SK-N-SH treated with all-trans-retinoic acid at 6 μM for 48 hours (cell line): ENCODE results near the gene DMD.

ENCODE experiments used
- ATAC-seq: fragments of 200-7000 bp; cut with Tn5 transposase; 3 replicates; pipeline ENCODE4 v1.9.1; 2020; ENCODE audit warnings: mild to moderate bottlenecking, moderate library complexity
- BACH2 ChIP-seq: fragments of 250-450 bp; sonication (Bioruptor Pico); IDR thresholded peaks from 2 replicates; pipeline ENCODE4 v1.9.0; 2021; ENCODE audit warnings: mild to moderate bottlenecking, borderline replicate concordance
- CSDC2 ChIP-seq: fragments of 250-450 bp; sonication (Bioruptor Pico); IDR thresholded peaks from 2 replicates; pipeline ENCODE4 v1.5.0; 2020; ENCODE audit warnings: mild to moderate bottlenecking, moderate library complexity
- GLIS3 ChIP-seq: fragments of 250-450 bp; sonication (Bioruptor Pico); IDR thresholded peaks from 2 replicates; pipeline ENCODE4 v1.5.0; 2020; ENCODE audit warnings: mild to moderate bottlenecking, moderate library complexity
- ISL1 ChIP-seq: fragments of 250-450 bp; sonication (Bioruptor Pico); IDR thresholded peaks from 2 replicates; pipeline ENCODE4 v2.1.2; 2022; ENCODE audit warnings: mild to moderate bottlenecking, moderate library complexity
- OSR1 ChIP-seq: fragments of 250-450 bp; sonication (Bioruptor Pico); IDR thresholded peaks from 2 replicates; pipeline ENCODE4 v1.8.0; 2022; ENCODE audit warnings: moderate library complexity, mild to moderate bottlenecking, inconsistent platforms
- PPARA ChIP-seq: fragments of 250-450 bp; sonication (Bioruptor Pico); IDR thresholded peaks from 2 replicates; pipeline ENCODE4 v1.5.0; 2020; ENCODE audit warnings: mild to moderate bottlenecking, borderline replicate concordance
- RARB ChIP-seq: fragments of 250-450 bp; sonication (Bioruptor Pico); IDR thresholded peaks from 2 replicates; pipeline ENCODE4 v1.8.0; 2021; ENCODE audit warnings: mild to moderate bottlenecking, moderate library complexity
- SNAI2 ChIP-seq: fragments of 250-450 bp; sonication (Bioruptor Pico); IDR thresholded peaks from 2 replicates; pipeline ENCODE4 v1.5.0; 2020; ENCODE audit warnings: mild to moderate bottlenecking, moderate library complexity
- TCF4 ChIP-seq: fragments of 250-450 bp; sonication (Bioruptor Pico); IDR thresholded peaks from 2 replicates; pipeline ENCODE4 v1.8.0; 2021; ENCODE audit warnings: mild to moderate bottlenecking, moderate library complexity, borderline replicate concordance
- TOX ChIP-seq: fragments of 250-450 bp; sonication (Bioruptor Pico); IDR thresholded peaks from 2 replicates; pipeline ENCODE4 v1.8.0; 2021; ENCODE audit warnings: mild to moderate bottlenecking, moderate library complexity, borderline replicate concordance
- ZC3H10 ChIP-seq: fragments of 250-450 bp; sonication (Bioruptor Pico); IDR thresholded peaks from 2 replicates; pipeline ENCODE4 v1.5.1; 2021; ENCODE audit warnings: mild to moderate bottlenecking, moderate library complexity
- ZFP30 ChIP-seq: fragments of 450-650 bp; formaldehyde crosslinking; IDR thresholded peaks from 2 replicates; pipeline ENCODE4 v1.5.0; 2022; ENCODE audit warnings: mild to moderate bottlenecking, moderate library complexity
- ZNF565 ChIP-seq: fragments of 450-650 bp; formaldehyde crosslinking; conservative IDR thresholded peaks from 2 replicates; pipeline ENCODE4 v1.5.0; 2020; ENCODE audit warnings: low read depth, mild to moderate bottlenecking, moderate library complexity
- ZNF70 ChIP-seq: fragments of 450-650 bp; formaldehyde crosslinking; IDR thresholded peaks from 2 replicates; pipeline ENCODE4 v1.5.0; 2020; ENCODE audit warnings: mild to moderate bottlenecking, moderate library complexity
- ZNF8 ChIP-seq: fragments of 450-650 bp; formaldehyde crosslinking; IDR thresholded peaks from 2 replicates; pipeline ENCODE4 v1.5.0; 2020; ENCODE audit warnings: mild to moderate bottlenecking, moderate library complexity
- TF ChIP-seq, protein P1 (sequence below): fragments of 250-450 bp; sonication (Bioruptor Pico); IDR thresholded peaks from 2 replicates; pipeline ENCODE4 v1.5.1; 2021; ENCODE audit warnings: mild to moderate bottlenecking, moderate library complexity
- TF ChIP-seq, protein P2 (sequence below): fragments of 250-450 bp; sonication (Bioruptor Pico); IDR thresholded peaks from 2 replicates; pipeline ENCODE4 v1.8.0; 2020; ENCODE audit warnings: mild to moderate bottlenecking, moderate library complexity, borderline replicate concordance
- TF ChIP-seq, protein P3 (sequence below): fragments of 250-450 bp; sonication (Bioruptor Pico); IDR thresholded peaks from 2 replicates; pipeline ENCODE4 v1.5.0; 2020; ENCODE audit warnings: mild to moderate bottlenecking, moderate library complexity
- TF ChIP-seq, protein P4 (sequence below): fragments of 250-450 bp; sonication (Bioruptor Pico); IDR thresholded peaks from 2 replicates; pipeline ENCODE4 v1.5.1; 2020; ENCODE audit warnings: low read depth, mild to moderate bottlenecking, moderate library complexity
- TF ChIP-seq, protein P5 (sequence below): fragments of 250-450 bp; sonication (Bioruptor Pico); IDR thresholded peaks from 2 replicates; pipeline ENCODE4 v1.8.0; 2021; ENCODE audit warnings: low read depth, mild to moderate bottlenecking, moderate library complexity, borderline replicate concordance

DMD gene

DNA sequence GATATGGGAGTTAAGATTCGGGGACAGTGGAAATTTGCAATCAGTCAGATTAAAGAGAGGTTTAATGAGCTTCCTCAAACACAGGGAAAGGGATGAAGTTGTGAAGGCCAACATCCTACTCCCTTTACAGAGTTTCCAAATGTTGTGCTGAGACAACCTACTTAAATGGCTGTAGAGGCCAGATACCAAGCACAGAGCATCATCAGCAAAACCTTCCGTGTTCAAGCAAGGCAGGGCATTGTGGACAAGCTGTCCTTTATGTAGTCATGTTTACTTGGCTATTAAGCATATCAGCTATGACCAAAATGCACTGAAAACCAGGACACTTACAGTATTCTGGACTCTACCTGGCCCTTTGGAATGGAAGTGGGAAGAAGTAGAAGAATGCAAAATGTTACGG, 197.3 kb downstream of the DMD start:
- TF ChIP-seq ZFP30 (CRISPR knock-in tag) (no peak), SNAI2 (CRISPR knock-in tag) (no peak), CSDC2 (no peak), OSR1 (CRISPR knock-in tag) (no peak), TOX (CRISPR knock-in tag) (no peak), BACH2 (CRISPR knock-in tag) (no peak), PPARA (CRISPR knock-in tag) (no peak), ISL1 (CRISPR knock-in tag) (no peak)
- TF ChIP-seq, protein P1, sequence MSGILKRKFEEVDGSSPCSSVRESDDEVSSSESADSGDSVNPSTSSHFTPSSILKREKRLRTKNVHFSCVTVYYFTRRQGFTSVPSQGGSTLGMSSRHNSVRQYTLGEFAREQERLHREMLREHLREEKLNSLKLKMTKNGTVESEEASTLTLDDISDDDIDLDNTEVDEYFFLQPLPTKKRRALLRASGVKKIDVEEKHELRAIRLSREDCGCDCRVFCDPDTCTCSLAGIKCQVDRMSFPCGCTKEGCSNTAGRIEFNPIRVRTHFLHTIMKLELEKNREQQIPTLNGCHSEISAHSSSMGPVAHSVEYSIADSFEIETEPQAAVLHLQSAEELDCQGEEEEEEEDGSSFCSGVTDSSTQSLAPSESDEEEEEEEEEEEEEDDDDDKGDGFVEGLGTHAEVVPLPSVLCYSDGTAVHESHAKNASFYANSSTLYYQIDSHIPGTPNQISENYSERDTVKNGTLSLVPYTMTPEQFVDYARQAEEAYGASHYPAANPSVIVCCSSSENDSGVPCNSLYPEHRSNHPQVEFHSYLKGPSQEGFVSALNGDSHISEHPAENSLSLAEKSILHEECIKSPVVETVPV, result no peak
- TF ChIP-seq, protein P2, sequence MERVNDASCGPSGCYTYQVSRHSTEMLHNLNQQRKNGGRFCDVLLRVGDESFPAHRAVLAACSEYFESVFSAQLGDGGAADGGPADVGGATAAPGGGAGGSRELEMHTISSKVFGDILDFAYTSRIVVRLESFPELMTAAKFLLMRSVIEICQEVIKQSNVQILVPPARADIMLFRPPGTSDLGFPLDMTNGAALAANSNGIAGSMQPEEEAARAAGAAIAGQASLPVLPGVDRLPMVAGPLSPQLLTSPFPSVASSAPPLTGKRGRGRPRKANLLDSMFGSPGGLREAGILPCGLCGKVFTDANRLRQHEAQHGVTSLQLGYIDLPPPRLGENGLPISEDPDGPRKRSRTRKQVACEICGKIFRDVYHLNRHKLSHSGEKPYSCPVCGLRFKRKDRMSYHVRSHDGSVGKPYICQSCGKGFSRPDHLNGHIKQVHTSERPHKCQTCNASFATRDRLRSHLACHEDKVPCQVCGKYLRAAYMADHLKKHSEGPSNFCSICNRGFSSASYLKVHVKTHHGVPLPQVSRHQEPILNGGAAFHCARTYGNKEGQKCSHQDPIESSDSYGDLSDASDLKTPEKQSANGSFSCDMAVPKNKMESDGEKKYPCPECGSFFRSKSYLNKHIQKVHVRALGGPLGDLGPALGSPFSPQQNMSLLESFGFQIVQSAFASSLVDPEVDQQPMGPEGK (CRISPR knock-in tag), result no peak
- TF ChIP-seq, protein P3, sequence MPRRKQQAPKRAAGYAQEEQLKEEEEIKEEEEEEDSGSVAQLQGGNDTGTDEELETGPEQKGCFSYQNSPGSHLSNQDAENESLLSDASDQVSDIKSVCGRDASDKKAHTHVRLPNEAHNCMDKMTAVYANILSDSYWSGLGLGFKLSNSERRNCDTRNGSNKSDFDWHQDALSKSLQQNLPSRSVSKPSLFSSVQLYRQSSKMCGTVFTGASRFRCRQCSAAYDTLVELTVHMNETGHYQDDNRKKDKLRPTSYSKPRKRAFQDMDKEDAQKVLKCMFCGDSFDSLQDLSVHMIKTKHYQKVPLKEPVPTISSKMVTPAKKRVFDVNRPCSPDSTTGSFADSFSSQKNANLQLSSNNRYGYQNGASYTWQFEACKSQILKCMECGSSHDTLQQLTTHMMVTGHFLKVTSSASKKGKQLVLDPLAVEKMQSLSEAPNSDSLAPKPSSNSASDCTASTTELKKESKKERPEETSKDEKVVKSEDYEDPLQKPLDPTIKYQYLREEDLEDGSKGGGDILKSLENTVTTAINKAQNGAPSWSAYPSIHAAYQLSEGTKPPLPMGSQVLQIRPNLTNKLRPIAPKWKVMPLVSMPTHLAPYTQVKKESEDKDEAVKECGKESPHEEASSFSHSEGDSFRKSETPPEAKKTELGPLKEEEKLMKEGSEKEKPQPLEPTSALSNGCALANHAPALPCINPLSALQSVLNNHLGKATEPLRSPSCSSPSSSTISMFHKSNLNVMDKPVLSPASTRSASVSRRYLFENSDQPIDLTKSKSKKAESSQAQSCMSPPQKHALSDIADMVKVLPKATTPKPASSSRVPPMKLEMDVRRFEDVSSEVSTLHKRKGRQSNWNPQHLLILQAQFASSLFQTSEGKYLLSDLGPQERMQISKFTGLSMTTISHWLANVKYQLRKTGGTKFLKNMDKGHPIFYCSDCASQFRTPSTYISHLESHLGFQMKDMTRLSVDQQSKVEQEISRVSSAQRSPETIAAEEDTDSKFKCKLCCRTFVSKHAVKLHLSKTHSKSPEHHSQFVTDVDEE (CRISPR knock-in tag), result no peak

DNA sequence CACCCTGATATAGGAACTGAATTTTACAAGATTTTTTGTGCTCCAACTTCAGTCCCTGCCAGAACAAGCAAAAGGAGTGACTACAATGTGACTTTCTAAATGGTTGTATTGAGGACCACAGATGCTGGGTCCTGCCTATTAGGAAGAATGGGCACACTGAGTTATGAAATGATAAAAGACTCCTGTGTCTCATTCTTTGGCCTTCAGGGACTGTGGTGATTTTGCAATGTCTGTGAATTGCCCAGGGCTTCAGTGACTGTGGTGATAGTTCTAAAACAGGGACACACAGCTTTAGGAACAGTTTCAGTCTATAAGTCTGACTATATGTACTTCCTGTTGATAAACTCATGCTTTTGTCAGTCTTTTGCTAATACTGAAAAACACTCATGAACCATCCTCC, 210.2 kb downstream of the DMD start:
- no peak for ATAC-seq
- no peak for TF ChIP-seq GLIS3 (CRISPR knock-in tag)
- TF ChIP-seq ZNF70 (CRISPR knock-in tag), result no peak
- no peak for TF ChIP-seq ZNF565 (CRISPR knock-in tag)
- TF ChIP-seq, protein P3 (CRISPR knock-in tag), result no peak
- TF ChIP-seq CSDC2, result no peak
- TF ChIP-seq ZNF8 (CRISPR knock-in tag), result no peak
- TF ChIP-seq ISL1 (CRISPR knock-in tag), result no peak
- no peak for TF ChIP-seq PPARA (CRISPR knock-in tag)
- no peak for TF ChIP-seq ZC3H10 (CRISPR knock-in tag)
- TF ChIP-seq ZFP30 (CRISPR knock-in tag), result no peak
- no peak for TF ChIP-seq TCF4 (CRISPR knock-in tag)
- no peak for TF ChIP-seq RARB (CRISPR knock-in tag)
- TF ChIP-seq, protein P1, result no peak
- no peak for TF ChIP-seq TOX (CRISPR knock-in tag)
- TF ChIP-seq, protein P4, sequence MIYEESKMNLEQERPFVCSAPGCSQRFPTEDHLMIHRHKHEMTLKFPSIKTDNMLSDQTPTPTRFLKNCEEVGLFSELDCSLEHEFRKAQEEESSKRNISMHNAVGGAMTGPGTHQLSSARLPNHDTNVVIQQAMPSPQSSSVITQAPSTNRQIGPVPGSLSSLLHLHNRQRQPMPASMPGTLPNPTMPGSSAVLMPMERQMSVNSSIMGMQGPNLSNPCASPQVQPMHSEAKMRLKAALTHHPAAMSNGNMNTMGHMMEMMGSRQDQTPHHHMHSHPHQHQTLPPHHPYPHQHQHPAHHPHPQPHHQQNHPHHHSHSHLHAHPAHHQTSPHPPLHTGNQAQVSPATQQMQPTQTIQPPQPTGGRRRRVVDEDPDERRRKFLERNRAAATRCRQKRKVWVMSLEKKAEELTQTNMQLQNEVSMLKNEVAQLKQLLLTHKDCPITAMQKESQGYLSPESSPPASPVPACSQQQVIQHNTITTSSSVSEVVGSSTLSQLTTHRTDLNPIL, result no peak
- no peak for TF ChIP-seq OSR1 (CRISPR knock-in tag)
- TF ChIP-seq, protein P5, sequence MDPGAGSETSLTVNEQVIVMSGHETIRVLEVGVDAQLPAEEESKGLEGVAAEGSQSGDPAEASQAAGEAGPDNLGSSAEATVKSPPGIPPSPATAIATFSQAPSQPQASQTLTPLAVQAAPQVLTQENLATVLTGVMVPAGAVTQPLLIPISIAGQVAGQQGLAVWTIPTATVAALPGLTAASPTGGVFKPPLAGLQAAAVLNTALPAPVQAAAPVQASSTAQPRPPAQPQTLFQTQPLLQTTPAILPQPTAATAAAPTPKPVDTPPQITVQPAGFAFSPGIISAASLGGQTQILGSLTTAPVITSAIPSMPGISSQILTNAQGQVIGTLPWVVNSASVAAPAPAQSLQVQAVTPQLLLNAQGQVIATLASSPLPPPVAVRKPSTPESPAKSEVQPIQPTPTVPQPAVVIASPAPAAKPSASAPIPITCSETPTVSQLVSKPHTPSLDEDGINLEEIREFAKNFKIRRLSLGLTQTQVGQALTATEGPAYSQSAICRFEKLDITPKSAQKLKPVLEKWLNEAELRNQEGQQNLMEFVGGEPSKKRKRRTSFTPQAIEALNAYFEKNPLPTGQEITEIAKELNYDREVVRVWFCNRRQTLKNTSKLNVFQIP, result no peak

More for the DNA sequence above, 197.3 kb downstream of the DMD start:
- no peak for ATAC-seq
